GM23338 (cell line): Measurements from ENCODE around the gene RWDD1. TPM values are rescaled to one million over a fixed set of nuclear protein-coding genes. Genes with fewer than 3 reads are reported as not detected.

Experiments used
- ATAC-seq: fragments of 200-7000 bp; cut with Tn5 transposase; 3 replicates; pipeline ENCODE4 v1.9.1; 2020
- DNase-seq: peaks from one replicate; pipeline ENCODE4 v3.0.0-alpha.2; 2015; ENCODE audit warnings: low spot score
- H2AFZ ChIP-seq: fragments of 200-600 bp; sonication (generic); 2 replicates; pipeline ENCODE4 v1.8.0; 2016; ENCODE audit warnings: antibody characterized with exemption, mild to moderate bottlenecking, moderate library complexity
- H3F3A ChIP-seq: fragments of 200-600 bp; sonication (generic); replicated peaks from 2 replicates; pipeline ENCODE4 v1.8.0; 2017; ENCODE audit warnings: antibody characterized with exemption, mixed run types, low read depth
- H3K27ac ChIP-seq: fragments of 200-600 bp; sonication (generic); 2 replicates; pipeline ENCODE4 v1.6.1; 2016; ENCODE audit warnings: low read depth
- H3K27me3 ChIP-seq: fragments of 200-600 bp; sonication (generic); 2 replicates; pipeline ENCODE4 v1.8.0; 2016; ENCODE audit warnings: mild to moderate bottlenecking, mixed run types, moderate library complexity; ENCODE audit not compliant: insufficient read depth
- H3K36me3 ChIP-seq: fragments of 200-600 bp; sonication (generic); 2 replicates; pipeline ENCODE4 v1.8.0; 2016; ENCODE audit warnings: mild to moderate bottlenecking; ENCODE audit not compliant: insufficient read depth
- H3K4me1 ChIP-seq: fragments of 200-600 bp; sonication (generic); 2 replicates; pipeline ENCODE4 v1.8.0; 2016; ENCODE audit warnings: mild to moderate bottlenecking, moderate library complexity; ENCODE audit not compliant: insufficient read depth
- H3K4me2 ChIP-seq: fragments of 200-600 bp; sonication (generic); 2 replicates; pipeline ENCODE4 v1.7.1; 2017; ENCODE audit warnings: mixed run types
- H3K4me3 ChIP-seq: fragments of 200-600 bp; sonication (generic); 2 replicates; pipeline ENCODE4 v1.6.1; 2016; ENCODE audit warnings: mixed run types
- H3K79me2 ChIP-seq: fragments of 200-600 bp; sonication (generic); replicated peaks from 2 replicates; pipeline ENCODE4 v1.8.0; 2017; ENCODE audit warnings: mild to moderate bottlenecking; ENCODE audit not compliant: insufficient read depth
- H3K9me2 ChIP-seq: fragments of 200-600 bp; sonication (generic); 2 replicates; pipeline ENCODE4 v1.8.0; 2017; ENCODE audit not compliant: insufficient read depth
- H4K20me1 ChIP-seq: fragments of 200-600 bp; sonication (generic); replicated peaks from 2 replicates; pipeline ENCODE4 v1.8.0; 2017; ENCODE audit warnings: mild to moderate bottlenecking; ENCODE audit not compliant: insufficient read depth
- H3K27ac Mint-ChIP-seq: 2 replicates; pipeline ENCODE4 v1.8.0; 2020; ENCODE audit warnings: inconsistent platforms, mild to moderate bottlenecking, moderate library complexity, mixed read lengths
- H3K27me3 Mint-ChIP-seq: 3 replicates; pipeline ENCODE4 v1.8.0; 2022; ENCODE audit warnings: low read depth, mild to moderate bottlenecking, moderate library complexity, mixed read lengths, inconsistent platforms; ENCODE audit not compliant: insufficient read depth, poor library complexity
- H3K36me3 Mint-ChIP-seq: 3 replicates; pipeline ENCODE4 v1.8.0; 2021; ENCODE audit warnings: low read depth, mild to moderate bottlenecking, inconsistent platforms, moderate library complexity, mixed read lengths
- H3K4me1 Mint-ChIP-seq: 3 replicates; pipeline ENCODE4 v1.8.0; 2020; ENCODE audit warnings: mild to moderate bottlenecking, inconsistent platforms, mixed read lengths
- H3K4me3 Mint-ChIP-seq: 3 replicates; pipeline ENCODE4 v1.8.0; 2021; ENCODE audit warnings: moderate library complexity, mild to moderate bottlenecking, inconsistent platforms, mixed read lengths
- H3K9me3 Mint-ChIP-seq: 3 replicates; pipeline ENCODE4 v1.8.0; 2020; ENCODE audit warnings: moderate library complexity, mild to moderate bottlenecking, inconsistent platforms, mixed read lengths
- CREB1 ChIP-seq: fragments of 250-450 bp; sonication (Bioruptor Pico); IDR thresholded peaks from 2 replicates; pipeline ENCODE4 v1.5.0; 2020; ENCODE audit warnings: low read depth, mild to moderate bottlenecking, moderate library complexity
- CTCF ChIP-seq, 2 experiments: fragments of 200-600 bp in 1 of 2; sonication (generic) in 1 of 2; conservative IDR thresholded peaks; 2 replicates each; pipeline versions ENCODE4 v1.5.1 to v1.6.1; 2016 to 2017; ENCODE audit warnings: antibody characterized with exemption in 2 of 2, low read depth in 2 of 2, mild to moderate bottlenecking in 2 of 2, moderate library complexity in 1 of 2
- ETS1 ChIP-seq: IDR thresholded peaks from 2 replicates; pipeline ENCODE4 v1.6.1; 2016; ENCODE audit warnings: antibody characterized with exemption
- EZH2 ChIP-seq: fragments of 200-600 bp; sonication (generic); IDR thresholded peaks from one replicate; pipeline ENCODE4 v1.8.0; 2017; ENCODE audit warnings: antibody characterized with exemption, mild to moderate bottlenecking, low read depth; ENCODE audit not compliant: unreplicated experiment
- EZH2phosphoT487 ChIP-seq: fragments of 200-600 bp; sonication (generic); IDR thresholded peaks from one replicate; pipeline ENCODE4 v1.8.1; 2018; ENCODE audit warnings: antibody characterized with exemption; ENCODE audit not compliant: unreplicated experiment
- JUNB ChIP-seq: IDR thresholded peaks from one replicate; pipeline ENCODE4 v1.6.1; 2016; ENCODE audit warnings: antibody characterized with exemption; ENCODE audit not compliant: unreplicated experiment
- NANOG ChIP-seq: IDR thresholded peaks from 2 replicates; pipeline ENCODE4 v1.6.1; 2016; ENCODE audit warnings: antibody characterized with exemption, borderline replicate concordance
- POLR2AphosphoS5 ChIP-seq: IDR thresholded peaks from 2 replicates; pipeline ENCODE4 v1.6.1; 2016; ENCODE audit warnings: antibody characterized with exemption, low read depth
- REST ChIP-seq: IDR thresholded peaks from one replicate; pipeline ENCODE4 v1.6.1; 2018; ENCODE audit warnings: antibody characterized with exemption; ENCODE audit not compliant: unreplicated experiment
- STAT1 ChIP-seq: IDR thresholded peaks from one replicate; pipeline ENCODE4 v1.6.1; 2016; ENCODE audit warnings: antibody characterized with exemption; ENCODE audit not compliant: unreplicated experiment
- ZNF114 ChIP-seq: fragments of 250-450 bp; sonication (Bioruptor Pico); IDR thresholded peaks from 2 replicates; pipeline ENCODE4 v1.5.0; 2020; ENCODE audit warnings: mild to moderate bottlenecking, moderate library complexity
- ZNF331 ChIP-seq: fragments of 250-450 bp; sonication (Bioruptor Pico); IDR thresholded peaks from 2 replicates; pipeline ENCODE4 v1.5.0; 2020; ENCODE audit warnings: low read depth, mild to moderate bottlenecking, moderate library complexity
- ZNF462 ChIP-seq: fragments of 250-450 bp; sonication (Bioruptor Pico); IDR thresholded peaks from 2 replicates; pipeline ENCODE4 v1.5.0; 2020; ENCODE audit warnings: mild to moderate bottlenecking, moderate library complexity
- polyA plus RNA-seq: library from polyadenylated mRNA; unstranded; fragments of >200 nt; fragmentation: Nextera tagmentation; extraction: Ambion mirVana; gene quantifications from 2 replicates; pipeline ENCODE4 v1.2.1, GENCODE V29; 2016
- total RNA-seq: library from RNA; depleted of rRNA; stranded (reverse); fragments of >200 nt; shearing (Covaris generic); gene quantifications from 2 replicates; pipeline ENCODE4 v1.2.3, GENCODE V29; 2014

The RWDD1 gene
- total and polyA plus RNA-seq, 2 experiments from 2014 or later, result 20.2 to 171 TPM

- Histone ChIP-seq H3K4me1 (no peaks in the 10 kb centered on the region; the same call in 1 of the 2 replicates), H2AFZ (no peak overlapping the region), H3K36me3 (no peaks in the 10 kb centered on the region), H4K20me1 (no peaks in the 10 kb centered on the region), H3K9me2 (no peaks in the 10 kb centered on the region), H3K27ac (no peak overlapping the region), H3K4me2 (no peak overlapping the region), H3F3A (no peaks in the 10 kb centered on the region), H3K27me3 (no peaks in the 10 kb centered on the region), H3K4me3 (no peak overlapping the region), H3K79me2 (no peaks in the 10 kb centered on the region)
- ATAC-seq (peak; percentile 44; the same call in 2 of the 3 replicates), DNase-seq (no peak)
- Mint-ChIP-seq H3K9me3 (no peaks in the 10 kb centered on the region), H3K36me3 (no peaks in the 10 kb centered on the region), H3K27ac (no peak overlapping the region), H3K27me3 (no peaks in the 10 kb centered on the region), H3K4me1 (peaks cover 8% of the 10 kb centered on the region; the same call in 2 of the 3 replicates), H3K4me3 (no peak overlapping the region)
- no peak for TF ChIP-seq REST
- no peak for TF ChIP-seq NANOG
- TF ChIP-seq CREB1 (CRISPR knock-in tag), result no peak
- TF ChIP-seq ZNF331 (CRISPR knock-in tag), result no peak
- no peak for TF ChIP-seq ETS1
- no peak for TF ChIP-seq POLR2AphosphoS5
- TF ChIP-seq ZNF114, result no peak
- no peak for TF ChIP-seq CTCF (conservative IDR thresholded peaks at IDR 0.05; ENCODE audit: low read depth in 2 of 2)
- no peak for TF ChIP-seq EZH2phosphoT487
- no peak for TF ChIP-seq EZH2
- no peak for TF ChIP-seq STAT1
- TF ChIP-seq ZNF462, result no peak
- no peak for TF ChIP-seq JUNB
Measured at GRCh38 chr6:116550796-116551195, 20.5 kb upstream of the RWDD1 start.
